Umbilical cord (tissue), 2 donors: ENCODE measurements around the gene EOMES. TPM values are rescaled to one million over a fixed set of nuclear protein-coding genes. Genes with fewer than 3 reads are reported as not detected.
A peak's percentile ranks its signal among the peaks of the same experiment; 100 is the strongest.

Source experiments
- DNase-seq: peaks from one replicate; pipeline ENCODE4 v3.0.0-alpha.2; 2015; ENCODE audit warnings: low spot score
- total RNA-seq: library from RNA; depleted of rRNA; stranded (reverse); fragments of >200 nt; gene quantifications from one replicate; pipeline ENCODE4 v1.2.3, GENCODE V29; 2014; ENCODE audit warnings: low replicate concordance; ENCODE audit not compliant: insufficient read depth

EOMES gene
- total RNA-seq, 1 donor from 2014 or later, result 1.9 TPM

DNA sequence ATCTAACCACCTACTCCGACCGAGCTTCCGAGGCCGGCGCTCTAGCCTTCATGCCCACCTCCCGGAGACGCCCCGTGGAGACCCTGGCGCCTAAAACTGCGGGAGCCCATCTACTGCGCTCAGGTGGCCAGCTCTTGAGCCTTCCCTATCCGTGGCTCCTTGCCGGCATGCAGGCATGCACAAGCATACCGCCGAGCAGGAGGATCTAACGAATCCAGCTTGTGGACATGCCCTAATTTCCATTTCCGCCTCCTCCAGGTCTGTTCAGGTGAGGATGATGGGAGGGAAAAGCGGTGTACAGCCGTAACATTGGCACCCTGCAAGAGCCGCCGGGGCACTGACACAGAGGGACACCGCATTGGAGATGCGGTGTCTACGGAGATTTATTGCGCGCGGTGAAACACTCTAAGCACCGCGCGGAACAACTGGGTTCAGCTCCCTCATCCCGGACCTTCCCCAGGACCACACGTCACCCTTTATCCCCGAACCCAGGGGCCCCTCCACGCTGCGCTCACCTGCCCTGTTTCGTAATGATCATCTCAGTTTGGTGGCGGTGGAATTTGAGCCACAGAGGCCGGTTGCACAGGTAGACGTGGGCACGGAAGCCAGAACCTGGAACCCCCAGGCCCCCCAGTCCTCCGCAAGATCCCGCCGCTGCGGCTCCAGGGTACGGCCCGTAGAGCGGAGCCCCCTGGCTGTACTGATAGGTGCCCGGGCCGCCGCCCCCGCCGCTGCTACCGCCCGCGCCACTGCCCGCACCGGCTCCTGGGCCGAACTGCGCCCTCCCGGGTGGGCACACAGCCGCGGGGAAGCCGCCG, 1.0 kb downstream of the EOMES start:
- DNase-seq, result no peak

DNA sequence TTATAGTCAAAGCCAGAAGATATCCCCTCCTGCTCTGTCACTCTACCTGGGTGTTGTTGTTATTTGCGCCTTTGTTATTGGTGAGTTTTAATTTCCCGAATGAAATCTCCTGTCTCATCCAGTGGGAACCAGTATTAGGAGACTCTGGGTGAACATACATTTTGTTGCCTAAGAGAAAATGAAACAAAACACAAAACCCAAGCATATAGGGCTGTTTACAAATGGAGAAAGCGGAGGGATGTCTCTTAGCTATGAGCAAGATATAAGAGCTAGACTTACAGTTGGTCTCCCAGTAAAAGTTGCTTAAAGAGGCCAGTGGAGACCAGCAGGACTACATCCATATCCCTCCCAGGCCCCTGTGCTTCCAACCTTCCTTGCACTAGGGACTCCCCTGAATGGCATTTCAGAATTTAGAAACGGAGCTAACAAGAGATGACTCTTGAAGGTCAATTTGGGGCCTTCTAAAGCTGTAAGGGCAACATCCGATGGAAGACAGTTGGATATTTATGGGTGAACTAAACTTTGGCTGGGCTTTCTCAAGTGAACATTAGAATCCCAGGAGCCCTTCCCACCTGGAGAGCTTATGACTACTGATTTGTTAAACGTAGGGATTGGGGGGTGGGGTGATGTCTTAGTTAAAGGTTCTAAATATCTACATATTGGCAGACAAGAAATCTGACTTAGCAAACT, 2.7 kb downstream of the EOMES start:
- DNase-seq, result no peak

DNA sequence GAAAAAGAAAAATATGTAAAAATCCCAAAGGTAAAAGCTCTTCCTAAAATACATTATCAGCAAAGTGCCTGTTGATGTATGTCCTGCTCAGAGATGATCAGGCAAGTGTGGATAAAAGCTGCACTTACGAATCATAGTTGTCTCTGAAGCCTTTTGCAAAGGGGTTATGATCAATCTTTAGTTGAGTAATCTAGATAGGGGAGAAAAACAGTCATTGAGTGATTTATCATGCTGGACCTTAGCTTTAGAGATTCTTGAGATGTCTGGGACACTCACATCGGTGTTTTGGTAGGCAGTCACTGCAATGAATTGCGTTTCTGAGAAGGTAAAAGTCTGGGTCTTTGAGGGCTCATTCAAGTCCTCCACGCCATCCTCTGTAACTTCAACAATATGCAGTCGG, 3.7 kb downstream of the EOMES start:
- DNase-seq, result no peak

DNA sequence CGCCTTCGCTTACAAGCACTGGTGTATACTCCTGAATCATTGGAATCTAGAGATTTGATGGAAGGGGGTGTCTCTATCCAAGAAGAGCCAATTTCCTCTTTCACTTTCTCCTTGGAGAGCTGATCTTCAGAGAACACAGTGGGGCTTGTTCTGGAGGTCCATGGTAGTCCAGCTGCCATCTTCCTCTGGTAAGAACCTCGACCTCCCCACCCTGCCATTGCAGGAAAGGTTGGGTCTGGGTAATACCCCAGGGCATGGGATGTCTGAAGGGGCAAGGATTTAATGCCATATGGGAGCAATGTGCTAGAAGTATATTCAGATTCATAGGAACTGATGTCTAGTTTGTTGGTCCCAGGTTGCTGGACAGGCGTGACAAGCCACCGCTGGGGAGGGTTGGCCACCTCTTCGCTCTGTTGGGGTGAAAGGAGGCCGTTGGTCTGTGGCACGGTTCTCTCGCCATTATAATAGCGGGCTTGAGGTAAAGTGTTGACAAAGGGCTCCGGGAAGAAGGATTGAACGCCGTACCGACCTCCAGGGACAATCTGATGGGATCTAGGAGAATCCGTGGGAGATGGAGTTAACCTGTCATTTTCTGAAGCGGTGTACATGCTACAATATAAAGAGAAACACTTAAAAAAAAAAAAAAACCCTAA, 4.8 kb downstream of the EOMES start:
- DNase-seq, result no peak

DNA sequence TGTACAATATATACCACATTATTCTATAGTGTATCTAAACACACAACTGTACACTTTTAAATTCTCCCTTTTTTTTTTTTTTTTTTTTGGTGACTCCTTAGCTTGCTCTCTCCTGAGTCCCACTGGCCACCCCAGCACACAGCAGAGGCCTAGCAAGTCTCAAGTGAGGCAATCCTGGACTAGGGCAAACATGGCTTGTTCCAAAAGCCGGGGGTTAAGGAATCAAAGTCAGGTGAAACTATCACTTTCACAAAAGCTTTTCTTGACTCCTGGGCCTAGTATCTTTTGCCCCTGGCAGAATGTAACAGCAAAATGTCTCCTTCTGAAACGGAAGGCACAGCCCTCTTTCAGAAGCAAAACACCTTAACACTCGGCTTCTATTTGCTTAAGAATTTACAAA, 5.8 kb downstream of the EOMES start:
- no peak for DNase-seq

DNA sequence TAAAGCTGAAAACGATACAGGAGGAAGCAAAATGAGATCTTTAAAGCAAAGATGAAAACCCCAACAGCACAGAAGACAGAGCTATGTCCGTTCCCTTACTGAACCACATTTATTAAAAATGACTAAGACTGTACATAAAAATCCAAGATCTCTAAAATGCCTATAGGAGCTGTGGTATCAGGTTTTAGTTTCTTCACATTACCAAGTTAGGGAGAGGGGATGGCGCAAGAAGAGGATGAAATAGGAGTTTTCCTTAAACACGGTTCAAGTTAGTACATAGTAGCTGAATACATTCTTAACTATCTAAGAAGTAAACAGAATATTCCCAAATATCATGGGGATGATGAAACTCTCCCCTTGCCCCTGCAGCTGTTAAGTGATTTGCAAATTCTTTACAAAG, 6.3 kb downstream of the EOMES start:
- DNase-seq, result no peak

DNA sequence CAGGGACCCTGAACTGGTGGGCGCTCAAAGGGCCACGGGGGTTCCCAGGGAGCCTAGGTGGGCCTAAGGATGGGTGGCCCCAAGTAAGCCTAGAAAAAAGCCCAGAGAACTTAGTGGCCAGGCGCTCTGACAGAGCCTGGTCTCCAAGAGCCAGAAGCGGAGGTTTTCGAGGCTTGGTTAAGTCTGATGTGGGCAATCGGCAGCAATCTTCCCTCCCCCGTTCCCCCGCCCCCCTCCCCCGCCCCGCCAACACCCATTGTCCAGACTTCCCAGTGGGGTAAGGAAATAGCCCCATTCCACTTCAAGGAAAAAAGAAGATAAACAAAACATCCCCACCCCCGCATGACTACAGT, 6.7 kb downstream of the EOMES start:
- no peak for DNase-seq

DNA sequence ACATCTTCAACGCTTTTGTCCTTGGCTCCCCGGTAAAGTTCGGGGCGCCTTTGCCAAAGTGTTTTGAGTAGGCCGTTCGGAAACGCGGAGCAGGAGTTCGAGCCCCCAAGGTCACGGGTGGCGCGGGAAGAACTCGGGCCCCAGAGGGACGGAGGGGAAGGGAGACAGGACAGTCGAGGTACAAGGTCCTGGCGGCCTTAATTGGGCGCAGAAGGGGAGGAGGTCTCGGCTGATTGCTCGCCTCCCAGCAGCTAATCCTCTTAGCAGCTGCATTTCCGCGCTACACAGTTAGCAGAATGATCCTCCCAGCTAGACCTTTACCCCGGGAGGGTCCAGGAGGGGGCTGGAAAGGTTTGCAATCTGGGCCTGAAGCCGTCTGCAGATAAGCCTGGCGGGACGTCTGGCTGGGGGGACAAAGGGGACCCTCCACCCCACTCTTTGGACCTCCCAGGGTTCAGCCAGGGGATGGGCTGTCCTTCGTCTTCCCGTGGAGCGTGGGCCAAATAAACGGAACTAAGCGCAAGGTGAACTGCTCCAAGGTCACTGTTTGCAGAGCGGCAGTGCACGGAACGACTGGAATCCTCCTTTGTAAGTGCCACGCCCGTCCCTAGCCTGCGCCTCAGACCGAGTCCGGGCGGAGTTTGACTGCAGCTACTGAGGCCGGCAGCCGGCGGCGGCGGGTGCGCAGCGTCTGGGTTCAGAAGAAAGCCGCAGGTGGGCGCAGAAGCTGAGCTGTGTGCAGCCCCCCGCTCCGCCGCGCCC, 7.2 kb downstream of the EOMES start:
- no peak for DNase-seq

DNA sequence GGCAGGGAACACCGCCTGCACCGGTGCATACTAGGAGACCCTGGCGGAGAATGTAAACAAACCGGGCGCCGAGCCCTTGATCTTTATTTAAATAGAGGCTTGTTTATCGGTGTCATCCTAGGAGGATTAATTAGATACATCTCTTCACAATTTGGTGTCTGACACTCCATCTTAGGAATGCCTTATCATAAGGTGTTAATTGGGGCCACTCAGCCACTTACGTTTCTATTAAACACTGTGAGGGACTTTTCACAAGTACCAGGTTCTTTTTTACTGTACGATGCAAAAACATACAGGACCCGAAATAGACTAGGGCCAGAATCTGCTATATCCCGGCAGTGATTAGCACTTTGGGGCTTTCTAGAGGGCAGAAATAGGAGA, 8.0 kb downstream of the EOMES start:
- DNase-seq, result no peak

DNA sequence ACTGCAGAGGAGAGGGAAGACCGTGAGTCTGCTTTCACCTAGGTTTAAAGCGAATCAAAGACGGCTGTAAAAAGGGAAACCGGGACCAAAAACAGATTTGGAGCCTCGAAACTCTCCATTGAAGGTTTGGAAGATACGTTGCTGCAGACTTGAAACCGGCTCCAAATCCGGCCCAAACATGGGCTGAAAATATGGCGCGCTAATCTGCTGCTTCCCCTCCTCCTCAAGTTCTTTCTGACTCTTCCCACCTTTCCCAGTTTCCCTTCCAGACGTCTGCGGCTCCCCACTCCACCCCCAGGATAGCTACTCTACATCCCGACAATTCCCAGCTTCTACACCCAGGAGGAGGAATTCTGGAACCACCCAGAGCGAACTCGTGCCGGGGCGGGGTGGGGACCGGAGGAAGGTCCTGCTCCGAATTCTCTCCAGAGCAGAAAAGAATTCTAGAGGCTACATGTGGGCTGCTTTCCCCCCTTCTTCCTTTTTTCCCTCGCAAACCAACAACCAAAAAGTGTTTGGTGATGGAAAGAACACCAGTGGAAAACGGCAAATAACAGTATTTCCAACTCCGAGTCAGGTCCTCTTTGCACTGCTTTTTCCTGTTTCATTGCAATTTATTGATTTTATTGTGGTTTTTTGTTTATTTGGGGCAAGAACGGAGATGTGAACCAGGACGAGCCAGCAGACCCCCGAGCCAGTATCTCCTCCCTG, 8.5 kb downstream of the EOMES start:
- DNase-seq, result no peak

DNA sequence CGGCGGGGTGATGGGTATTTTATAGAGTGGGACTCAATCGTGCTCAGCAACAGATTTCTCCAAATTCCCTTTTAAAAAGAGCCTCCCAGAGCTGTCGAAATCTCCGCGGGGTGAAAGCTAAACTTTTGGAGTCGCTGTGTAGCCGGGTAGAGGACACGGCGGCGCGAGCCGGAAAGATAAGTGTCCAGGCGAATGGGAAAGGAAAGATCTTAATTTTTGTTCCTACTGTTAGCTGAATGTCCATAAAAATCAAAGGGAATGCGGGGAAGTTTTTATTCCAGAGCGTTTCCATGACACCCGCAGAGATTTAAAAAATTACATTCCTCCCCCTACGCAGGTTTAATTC, 9.1 kb downstream of the EOMES start:
- peak; percentile 36 for DNase-seq

DNA sequence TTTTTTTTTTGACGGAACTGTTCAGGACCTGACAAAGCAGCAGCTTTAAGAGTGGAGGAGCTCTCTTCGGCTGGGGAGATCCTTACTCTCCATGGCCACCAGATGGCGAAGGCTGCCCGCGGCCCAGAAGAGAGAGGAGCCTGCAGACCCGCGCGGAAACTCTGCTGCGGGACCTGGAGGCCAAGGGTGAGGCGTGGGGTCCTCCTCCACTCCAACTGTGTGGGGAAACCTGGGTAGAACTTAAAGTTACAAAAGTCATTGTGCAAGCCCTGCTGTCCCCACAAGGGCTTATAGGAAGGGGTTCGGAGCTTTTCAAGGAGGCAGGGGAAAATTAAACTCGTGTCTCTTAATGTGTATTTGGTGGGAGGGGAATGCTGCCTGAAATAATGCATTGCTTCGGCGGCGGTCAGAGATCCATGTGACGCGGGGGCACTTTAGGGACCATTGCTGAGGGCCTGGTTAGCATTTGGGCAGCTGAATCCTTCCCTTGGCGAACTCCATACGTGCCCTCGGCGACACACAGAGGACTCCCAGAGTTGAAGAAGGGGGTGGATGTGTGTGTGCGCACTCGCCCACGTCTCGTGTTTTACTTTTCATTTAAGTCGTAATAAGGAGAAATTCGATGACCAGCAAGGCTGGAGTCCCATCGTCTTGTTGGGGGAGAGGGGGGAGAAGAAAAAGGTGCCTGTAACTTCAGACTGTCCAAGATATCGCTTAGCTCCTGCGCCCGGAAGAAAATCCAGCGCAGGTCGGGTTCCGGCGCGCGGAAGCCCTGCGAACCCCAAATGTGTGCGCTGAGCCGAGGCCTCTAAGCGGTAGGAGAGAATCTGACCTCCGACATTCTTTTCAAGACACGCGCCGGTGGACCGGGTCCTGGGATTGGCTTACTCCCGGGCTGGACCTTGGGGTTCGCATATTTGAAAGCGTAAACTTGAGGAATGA, 9.7 kb downstream of the EOMES start:
- peak; percentile 84 for DNase-seq

DNA sequence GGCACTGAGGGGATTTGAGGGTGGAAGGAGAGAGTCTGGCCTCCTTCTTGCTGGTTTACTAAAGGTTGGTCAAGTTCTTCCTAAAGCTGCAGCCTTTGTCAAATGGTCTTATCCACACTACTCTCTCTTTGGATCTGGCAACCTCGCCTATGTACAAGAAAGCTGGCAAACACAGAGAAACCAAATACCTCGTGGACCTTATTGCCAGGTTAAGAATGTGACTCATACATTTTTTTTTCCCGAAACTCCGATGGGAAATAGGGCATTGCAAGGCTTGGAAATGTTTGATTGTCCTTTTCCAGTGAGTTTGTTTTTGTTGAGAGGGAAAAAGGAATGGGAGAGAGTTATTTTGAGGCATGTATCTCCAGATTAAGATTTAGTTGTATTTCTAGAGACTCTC, 13.9 kb downstream of the EOMES start:
- DNase-seq, result no peak

DNA sequence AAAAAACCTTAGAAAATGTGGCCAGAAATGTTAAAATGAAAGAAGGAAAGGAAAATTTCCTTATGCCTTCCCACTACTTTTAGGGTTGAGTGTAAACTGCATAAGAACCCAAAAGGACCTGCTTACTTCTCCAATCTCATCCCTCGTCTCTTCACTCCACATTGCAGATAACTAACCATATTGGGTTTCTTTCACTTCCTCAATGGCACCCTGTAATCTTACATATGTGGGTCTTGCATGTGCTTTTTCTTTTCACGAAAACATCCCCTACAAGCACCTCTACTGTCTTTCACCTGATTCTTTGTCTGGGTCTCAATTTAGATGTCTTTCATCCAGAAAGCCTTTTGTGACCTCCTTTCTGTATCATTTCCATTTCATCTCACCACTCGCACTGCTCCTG, 23.1 kb downstream of the EOMES start:
- DNase-seq, result no peak

DNA sequence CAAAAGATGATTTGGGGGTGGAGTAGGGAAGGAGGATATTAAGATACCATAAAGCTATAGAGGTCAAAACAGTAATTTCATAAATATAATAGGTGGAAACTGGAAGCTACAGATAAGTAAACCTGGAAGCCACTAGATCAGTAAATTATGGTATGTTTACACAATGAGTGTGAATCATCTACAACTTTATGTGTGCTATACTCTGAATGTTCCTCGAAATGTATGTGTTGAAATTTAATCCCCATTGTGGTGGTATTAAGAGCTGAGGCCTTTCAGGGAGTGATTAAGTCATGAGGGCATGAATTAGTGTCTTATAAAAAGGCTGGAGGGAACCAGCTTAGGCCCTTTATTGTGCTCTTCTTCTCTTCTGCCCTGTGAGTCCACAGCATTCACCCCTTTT, 25.2 kb downstream of the EOMES start:
- no peak for DNase-seq

DNA sequence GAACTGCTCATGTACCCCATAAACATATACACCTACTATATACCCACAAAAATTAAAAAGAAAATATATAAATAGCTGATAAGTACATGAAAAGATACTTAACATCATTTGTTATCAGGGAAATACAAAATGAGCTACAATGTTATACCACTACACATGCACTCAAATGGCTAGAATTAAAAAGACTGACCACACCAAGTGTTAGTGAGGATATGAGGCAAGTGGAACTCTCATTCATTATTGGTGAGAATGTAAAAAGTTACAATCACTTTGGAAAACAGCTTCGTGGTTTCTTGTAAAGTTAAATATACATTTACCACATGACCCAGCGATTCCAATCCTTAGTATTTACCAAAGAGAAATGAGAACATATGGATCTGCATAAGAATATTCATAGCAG, 26.5 kb downstream of the EOMES start:
- no peak for DNase-seq

DNA sequence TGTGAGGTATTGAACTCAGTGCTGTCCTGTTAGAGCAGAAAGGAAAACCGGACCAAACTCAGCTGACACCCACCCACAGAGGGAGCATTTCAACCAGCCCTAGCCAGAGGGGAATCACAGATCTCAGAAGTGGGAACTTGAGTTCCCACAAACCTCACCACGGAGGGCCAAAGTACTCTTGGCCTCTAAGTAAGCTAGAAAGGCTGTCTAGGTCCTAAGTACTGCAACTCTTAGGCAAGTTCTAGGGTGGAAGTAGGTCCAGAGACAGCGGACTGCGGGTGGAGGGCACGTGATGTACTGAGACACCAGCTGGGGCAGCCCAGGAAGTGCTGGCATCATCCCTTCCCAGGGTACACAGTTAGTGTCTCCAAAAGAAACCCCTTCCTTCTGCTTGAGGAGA, 34.1 kb downstream of the EOMES start:
- DNase-seq, result no peak

DNA sequence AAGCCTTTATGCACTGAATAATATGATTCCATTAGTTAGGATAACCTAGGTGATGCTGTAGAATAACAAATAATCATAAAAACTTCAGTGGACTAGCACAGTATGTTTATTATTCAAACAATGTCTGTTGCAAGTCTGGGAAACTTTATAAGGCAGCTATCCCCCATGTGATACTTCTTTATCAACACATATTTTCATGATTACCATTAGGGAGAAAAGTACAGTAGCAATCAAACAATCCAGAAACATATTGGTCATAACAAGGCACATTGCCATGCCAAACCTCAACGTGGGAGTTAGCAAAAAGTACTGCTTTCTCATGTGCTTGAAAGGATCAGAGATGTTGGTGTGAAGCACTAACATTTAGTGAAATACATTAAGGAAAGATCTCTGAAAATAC, 35.5 kb downstream of the EOMES start:
- DNase-seq, result no peak

DNA sequence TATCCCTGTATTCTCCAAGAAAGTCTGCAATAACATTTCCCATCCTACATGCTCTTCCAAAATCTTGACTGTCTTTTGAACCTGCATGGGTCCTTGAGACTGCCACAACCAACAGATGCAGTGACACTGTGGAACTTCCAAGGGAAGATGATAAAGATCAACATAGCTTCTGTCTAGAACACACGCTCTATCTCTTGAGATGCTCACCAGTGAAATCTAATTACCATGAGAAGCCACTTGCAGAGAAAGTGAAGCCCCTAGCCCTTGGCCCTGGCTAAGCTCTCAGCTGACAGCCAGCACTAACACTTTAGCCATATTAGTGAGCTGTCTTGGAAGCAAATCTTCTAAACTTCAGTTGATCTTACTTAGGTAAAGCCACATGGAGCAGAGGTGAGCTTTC, 36.6 kb downstream of the EOMES start:
- DNase-seq, result no peak

DNA sequence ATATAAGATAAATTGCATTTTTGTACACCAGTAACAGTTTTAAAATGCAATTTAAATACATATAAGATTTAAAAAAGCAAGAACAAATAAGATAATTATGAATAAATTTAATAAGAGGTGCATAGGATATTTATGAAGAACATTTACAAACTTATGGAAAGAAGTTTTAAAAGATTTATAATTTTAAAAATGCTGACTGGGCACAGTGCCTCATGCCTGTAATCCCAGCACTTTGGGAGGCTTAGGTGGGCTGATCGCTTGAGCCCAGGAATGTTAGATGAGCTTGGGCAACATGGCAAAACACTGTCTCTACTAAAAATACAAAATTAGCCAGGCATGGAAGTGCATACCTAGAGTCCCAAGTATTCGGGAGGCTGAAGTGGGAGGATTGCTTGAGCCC, 37.8 kb downstream of the EOMES start:
- peak; percentile 44 for DNase-seq
